C4-2B (cell line): Measurements from ENCODE around the gene CNN1.

Experiments used
- CTCF ChIP-seq: fragments of 450-650 bp; conservative IDR thresholded peaks from 2 replicates; pipeline ENCODE4 v1.5.1; 2017; ENCODE audit warnings: mild to moderate bottlenecking
- ZFX ChIP-seq: fragments of 450-650 bp; IDR thresholded peaks from 2 replicates; pipeline ENCODE4 v1.6.1; 2017

GRCh38 chr19:11547929-11548700, 9.5 kb downstream of the CNN1 start:
- TF ChIP-seq CTCF, result no peak
- TF ChIP-seq ZFX, result no peak
